HG02763 (cell line): Measurements from ENCODE around the gene FEV.

Source experiments
- ATAC-seq: cut with Tn5 transposase; IDR thresholded peaks from one replicate; pipeline ENCODE4 v1.9.1; 2021; ENCODE audit warnings: mild to moderate bottlenecking, moderate library complexity; ENCODE audit not compliant: unreplicated experiment

FEV gene

DNA sequence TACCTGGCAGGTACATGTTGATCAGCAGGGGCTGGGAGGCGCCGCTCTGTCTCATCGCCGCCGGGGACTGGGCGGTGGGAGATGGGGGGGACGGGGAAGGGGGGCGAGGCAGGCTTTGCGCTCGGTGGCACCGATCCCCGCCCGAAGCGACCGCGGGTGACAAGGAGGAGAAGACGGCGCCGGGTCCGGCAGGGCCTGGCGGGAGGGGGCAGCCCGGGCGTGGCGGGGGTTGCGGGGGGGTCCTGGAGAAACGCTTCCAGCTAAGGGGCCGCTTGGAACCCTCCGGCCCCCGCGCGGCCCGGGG, at the start of gene FEV:
Gene FEV, minus strand, starts transcription at position 164 of the 304 bp plus-strand sequence. Its CDS starts 109 bp downstream, at position 55.
- no peak for ATAC-seq

- no peak for ATAC-seq
These were observed 47.2 kb upstream of the FEV start for GRCh38 chr2:219032051-219032745.

- no peak for ATAC-seq
These were observed 46.2 kb upstream of the FEV start for GRCh38 chr2:219031005-219031738.

- no peak for ATAC-seq
These were observed 45.4 kb upstream of the FEV start for GRCh38 chr2:219030177-219030940.

GRCh38 chr2:219029829-219030165, 44.8 kb upstream of the FEV start:
- no peak for ATAC-seq

- ATAC-seq, result no peak
These were observed 44.2 kb upstream of the FEV start for GRCh38 chr2:219028996-219029828.

DNA sequence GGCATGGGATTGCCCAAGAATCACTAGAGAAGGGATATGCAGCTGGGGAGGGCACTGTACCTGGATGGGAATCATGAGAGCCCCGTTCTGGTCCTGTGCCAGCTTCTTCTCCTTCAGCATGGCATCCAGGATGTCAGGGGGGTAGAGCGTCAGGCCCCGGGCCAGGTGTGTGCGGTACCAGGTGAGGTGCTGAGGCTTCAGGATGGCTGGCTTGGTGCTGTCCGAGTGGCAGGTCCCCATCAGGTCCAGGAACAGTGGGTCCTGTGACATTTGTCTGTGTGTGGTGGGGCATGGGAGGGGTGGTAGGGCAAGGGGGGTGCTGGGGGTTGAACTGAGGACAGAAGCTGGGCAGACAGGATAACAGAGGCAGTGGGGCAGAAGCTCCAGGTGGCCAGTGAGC, 43.2 kb upstream of the FEV start:
- no peak for ATAC-seq

- no peak for ATAC-seq
These were observed 42.6 kb upstream of the FEV start for GRCh38 chr2:219027511-219028055.

GRCh38 chr2:219026946-219027345, 42.0 kb upstream of the FEV start:
- no peak for ATAC-seq

DNA sequence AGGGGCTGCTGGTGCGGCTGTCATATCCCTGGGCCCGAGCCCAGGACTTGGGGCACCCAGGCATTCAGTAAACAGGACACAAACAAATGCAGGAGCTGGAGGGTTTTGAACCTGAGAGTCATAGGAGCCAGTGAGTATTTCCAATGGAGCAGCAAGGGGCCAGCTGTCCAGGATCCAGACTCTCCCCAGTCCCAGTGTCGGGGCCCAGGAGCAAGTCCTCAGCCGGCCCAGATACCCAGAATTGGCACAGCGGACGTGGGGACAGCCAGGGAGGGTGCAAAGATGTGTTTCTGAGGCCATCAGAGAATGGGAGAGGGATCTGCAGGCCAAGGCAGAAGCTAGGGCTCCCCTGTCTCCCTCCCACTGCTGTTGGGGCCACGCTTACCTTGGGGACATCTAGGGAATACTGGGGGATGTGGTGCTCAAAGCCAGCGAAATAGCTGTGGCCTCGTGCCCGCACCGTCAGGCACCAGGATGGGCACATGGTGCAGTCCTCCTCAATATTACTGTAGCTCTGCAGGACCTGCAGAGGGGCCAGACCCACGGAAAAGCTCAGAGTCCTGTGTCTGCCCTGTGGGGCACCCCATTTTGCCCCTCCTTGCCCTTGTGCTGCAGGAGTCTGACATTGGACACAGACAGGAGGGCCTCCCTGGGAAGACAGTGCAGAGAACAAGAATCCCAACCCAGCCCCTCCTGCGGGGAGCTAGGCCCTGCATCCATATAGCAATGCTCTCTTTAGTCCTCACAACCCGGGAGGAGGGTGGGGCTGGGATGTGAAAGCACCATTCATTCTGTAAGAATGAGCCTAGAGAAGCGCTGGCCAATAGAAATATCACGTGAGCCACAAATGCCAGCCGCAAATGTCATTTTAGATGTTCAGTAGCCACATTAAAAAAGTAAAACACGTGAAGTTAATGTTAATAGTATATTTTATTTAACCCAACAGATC, 40.9 kb upstream of the FEV start:
- no peak for ATAC-seq

DNA sequence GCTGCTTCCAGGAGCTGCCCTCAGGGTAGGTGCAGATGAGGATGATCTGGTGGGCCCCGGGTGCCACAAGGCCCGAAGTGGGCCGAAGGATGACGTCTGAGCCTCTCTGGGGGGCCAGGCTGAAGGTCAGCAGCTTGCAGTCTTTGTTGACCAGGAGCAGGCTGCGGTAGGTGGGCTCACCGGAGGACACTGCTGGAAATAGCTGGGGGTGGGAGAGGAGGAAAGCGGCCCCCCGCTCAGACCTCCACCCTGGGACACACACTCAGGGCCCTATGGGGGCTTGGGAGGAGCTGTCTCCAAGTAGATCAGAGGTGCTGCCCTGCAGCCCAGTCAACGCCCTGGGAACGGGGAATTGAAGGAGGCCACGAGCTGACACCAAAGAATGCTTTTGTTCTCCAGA, 39.1 kb upstream of the FEV start:
- ATAC-seq, result no peak

GRCh38 chr2:219023045-219023605, 38.1 kb upstream of the FEV start:
- no peak for ATAC-seq

DNA sequence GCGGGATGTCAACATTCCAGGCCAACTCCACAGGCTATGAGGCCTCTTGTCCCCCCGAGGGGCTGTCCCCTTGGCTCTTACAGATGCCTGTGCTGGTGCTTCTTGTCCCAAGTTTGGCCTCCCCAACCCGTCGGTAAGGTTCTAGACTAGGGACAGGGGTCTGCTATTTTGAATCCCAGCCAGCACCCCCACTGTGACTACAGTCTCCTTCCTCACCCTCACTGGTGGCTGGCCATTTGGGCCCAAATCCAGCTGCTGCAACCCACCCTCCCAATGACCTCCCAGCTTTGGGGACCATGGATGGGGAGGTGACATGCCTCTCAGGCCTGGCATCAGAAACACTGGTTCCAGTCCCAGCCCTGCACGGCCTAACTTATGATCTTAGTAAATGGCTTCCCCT, 37.6 kb upstream of the FEV start:
- no peak for ATAC-seq

- ATAC-seq, result no peak
These were observed 37.1 kb upstream of the FEV start for GRCh38 chr2:219022041-219022440.

- ATAC-seq, result no peak
These were observed 36.6 kb upstream of the FEV start for GRCh38 chr2:219021591-219021990.

DNA sequence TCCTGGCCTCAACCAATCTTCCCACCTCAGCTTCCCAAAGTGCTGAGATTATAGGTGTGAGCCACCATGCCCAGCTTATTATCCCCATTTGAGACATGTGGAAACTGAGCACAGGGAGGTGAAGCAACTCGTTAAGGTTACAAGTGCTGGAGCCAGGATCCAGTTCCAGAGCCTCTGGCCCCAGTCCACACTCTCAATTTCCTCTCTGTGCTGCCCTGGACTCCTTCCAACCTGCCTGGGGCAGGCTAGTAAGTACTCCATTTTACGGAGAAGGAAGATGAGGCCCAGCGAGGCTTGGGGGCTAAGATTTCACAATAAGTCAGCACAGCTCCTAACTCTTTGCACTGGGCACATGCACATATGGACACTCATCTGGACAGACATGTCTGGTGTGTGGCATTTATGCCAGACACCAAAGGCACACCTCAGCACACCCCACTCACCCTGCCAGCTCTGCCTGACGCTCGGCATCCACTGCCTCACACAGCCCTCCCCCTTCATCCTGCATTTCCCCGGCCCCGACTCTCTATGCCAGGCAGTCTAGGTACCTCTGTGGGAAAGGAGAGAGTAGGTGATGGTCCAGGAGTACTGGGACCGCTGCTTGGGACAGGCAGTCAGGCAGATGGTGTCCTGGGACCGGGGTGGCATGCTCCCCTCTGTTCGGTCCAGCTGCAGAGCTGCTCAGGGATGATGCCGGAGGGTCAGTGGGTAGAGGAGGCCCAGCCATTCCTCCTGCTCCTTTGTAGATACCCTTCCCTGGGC, 35.8 kb upstream of the FEV start:
- no peak for ATAC-seq

- ATAC-seq, result no peak
These were observed 34.5 kb upstream of the FEV start for GRCh38 chr2:219019436-219019835.

- ATAC-seq, result no peak
These were observed 33.7 kb upstream of the FEV start for GRCh38 chr2:219018726-219019125.

DNA sequence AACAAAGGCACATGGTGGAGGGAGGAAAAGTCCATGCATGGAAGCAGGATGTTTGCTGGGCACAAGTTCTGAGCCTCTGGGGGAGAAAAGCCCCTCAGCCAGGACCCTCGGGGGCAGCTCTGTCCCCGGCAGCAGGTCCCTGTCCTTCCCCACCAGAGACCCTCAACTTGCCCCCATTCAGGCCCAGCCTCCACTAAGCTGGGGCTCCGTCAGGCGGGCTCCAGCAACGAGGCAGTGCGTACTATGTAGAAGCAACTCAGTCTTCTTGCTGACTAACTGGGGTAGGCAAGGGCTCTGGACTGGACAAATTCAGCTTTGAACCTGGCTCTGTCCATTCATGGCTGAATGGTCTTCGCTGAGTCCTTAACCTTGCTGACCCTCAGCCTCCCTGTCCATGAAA, 33.3 kb upstream of the FEV start:
- no peak for ATAC-seq
